RKO (cell line): ENCODE results near the gene PRKCA.
"Not testable (repeated sequence)": the region's sequence is repeated elsewhere in the genome, so short reads cannot be mapped to it uniquely, and the experiment has no call there.

ENCODE experiments used
- DNase-seq: peaks from one replicate; pipeline ENCODE4 v3.0.0-alpha.2; 2016; ENCODE audit warnings: low spot score

Gene PRKCA

GRCh38 chr17:66351701-66352100 is 49.3 kb downstream of the PRKCA start:
- no peak for DNase-seq

GRCh38 chr17:66353937-66354401 is 51.6 kb downstream of the PRKCA start:
- DNase-seq = no peak

DNA sequence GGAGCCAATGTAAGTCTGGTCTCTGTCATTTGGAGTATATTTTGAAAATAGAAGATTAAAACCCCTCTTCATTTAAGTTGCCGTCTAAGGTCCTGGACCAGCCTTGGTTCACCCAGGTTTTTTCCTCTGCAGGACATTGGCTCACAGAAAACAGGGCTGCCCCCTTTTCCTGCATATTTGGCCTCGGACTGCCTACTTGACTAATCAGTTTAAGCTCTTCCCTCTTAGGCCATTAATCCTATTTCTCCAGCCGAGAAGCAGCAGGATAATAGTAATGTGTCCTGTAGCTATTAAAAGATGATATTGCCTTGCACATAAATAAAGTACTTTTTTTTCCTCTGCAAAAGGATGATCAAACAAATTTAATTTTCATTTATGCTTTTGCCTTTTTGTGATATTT is 52.1 kb downstream of the PRKCA start:
- DNase-seq = no peak

DNA sequence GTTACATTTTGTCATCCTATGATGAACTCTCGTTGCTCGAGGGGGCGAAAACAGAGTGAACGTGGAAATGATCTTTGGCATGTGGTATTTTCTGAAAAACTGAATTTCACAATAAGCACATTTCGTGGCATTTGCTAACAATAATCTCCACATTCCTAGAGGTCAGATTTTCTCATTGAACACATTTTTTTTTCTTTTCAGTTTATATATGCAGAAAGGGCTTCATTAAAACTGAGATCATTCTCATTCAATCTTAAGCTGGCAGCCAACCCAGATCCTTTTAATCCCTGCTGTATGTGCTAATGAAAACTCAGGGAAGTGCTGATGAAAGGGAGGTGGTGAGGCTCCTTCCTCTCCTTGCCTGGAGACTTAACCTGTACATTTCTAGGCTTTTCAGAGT is 52.6 kb downstream of the PRKCA start:
- no peak for DNase-seq

- no peak for DNase-seq
Measured at GRCh38 chr17:66355510-66355909, 53.1 kb downstream of the PRKCA start.

DNA sequence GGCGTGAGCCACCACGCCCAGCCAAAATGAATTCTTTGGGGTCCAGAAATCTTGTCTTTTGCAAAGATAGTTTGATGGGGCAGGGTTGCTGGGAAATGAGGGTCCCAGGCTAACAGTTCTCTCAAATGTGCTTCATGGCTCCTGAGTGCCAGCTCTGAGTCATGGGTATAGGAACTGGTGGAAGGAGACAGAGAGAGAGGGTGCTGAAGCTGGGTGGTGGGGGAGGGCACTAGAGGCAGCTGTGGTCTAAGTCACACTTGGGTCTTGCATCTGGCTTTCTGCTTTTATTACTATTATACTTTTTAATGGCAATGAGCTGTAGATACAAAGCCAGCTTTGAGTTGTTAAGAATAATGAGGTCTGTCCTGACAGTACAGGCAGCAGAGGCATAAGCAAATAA is 54.6 kb downstream of the PRKCA start:
- no peak for DNase-seq

DNA sequence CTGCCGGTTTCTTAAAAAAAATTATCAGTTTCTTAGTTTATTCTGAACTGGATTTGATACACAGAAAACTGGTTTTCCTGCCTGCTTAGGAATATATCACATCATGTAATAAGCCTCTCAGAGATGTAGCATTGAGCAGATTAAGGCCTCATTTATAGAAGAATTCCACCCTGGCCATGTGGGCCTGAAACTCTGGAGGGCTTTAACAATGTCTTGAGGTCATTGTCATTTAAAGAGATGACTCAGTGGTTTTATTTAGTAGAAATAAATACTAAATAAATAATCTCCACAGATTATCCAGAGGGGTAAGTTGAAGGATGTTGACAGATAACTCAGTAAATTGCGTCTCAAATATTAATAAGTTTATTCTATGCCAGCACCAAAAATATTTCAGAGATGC is 56.9 kb downstream of the PRKCA start:
- DNase-seq = no peak

DNA sequence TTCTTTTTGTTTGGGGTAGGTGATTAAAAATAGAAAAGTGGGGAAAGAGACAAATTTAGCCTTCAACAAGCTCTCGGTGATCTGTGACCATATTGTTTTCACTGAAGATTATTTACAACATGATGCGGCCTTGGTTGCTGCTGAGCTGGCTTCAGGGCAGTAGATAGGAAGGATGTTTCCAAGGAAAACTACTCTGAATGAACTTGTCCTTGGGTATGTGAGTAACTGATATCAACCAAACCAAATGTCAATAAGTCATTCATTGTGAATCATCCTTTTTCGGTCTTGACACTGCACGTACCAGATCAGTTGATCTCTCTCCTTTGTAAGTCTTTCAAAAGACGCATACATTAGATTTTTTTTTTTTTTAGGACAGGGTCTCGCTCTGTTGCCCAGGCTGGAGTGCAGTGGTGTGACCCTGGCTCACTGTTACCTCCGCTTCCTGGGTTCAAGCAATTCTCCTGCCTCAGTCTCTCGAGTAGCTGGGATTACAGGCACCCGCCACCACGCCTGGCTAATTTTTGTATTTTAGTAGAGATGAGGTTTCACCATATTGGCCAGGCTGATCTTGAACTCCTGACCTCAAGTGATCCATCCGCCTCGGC is 58.6 kb downstream of the PRKCA start:
- DNase-seq = not testable (repeated sequence)

DNA sequence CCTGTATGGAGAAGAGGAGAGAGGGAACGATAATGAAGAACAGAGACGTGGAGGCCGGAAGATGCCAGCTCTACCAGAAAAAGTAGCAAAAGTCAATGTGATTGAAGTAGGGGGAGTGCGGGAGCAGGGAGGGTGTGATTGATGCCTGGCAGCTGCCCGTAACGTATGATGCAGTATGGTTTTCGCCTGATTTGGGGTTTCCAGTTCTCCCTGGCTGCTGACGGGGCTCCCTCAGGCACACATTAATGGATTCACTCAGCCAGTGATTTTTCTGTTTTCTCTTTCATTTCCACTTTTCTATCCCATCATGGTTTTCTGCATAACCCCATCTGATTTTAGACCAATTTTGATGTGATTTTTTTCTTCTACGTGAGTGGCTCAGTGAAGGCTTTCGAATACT is 62.1 kb downstream of the PRKCA start:
- no peak for DNase-seq

DNA sequence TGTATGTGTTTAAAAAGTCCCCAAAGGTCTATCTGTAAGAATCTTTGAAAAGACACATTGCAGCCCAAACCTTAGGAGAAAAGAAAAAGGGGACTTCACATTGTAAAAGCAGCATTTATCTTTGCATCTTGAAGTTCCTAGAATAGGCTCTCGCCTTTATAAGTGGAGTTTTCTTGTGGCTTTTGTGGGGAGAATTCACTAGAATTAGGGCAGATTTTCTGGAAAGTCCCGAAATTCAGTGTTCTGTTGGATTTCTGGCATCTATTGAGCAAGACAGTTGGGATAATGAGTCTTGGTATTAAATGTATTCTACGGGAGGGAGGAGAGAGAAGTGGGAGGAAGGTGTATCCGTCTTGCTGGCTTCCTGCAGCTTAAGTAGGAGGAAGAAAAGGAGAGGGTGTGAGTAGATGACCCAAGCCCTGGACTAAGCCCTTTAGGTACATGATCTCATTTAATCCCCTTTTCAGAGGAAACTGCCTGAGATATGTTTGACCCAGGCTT is 62.6 kb downstream of the PRKCA start:
- DNase-seq = no peak

GRCh38 chr17:66365903-66366302 is 63.5 kb downstream of the PRKCA start:
- DNase-seq = no peak

DNA sequence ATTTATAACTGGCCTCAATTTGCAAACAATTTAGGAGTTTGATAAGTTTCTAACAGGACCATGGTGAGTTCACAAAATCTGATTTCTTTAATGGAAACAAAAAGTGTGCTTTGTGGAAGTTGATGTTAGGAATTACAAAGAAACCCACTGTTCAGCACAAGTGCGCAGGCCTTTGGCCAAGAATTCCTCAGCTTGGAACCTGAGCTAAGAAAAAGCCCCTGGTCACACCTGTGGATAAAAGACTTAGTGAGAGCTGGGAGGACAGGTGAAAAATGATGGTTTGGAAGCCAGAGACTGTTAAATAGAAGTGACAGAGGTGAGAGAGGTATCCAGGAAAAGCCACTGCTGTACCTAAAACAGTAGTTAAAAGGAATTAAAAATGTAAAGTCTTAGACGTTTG is 64.7 kb downstream of the PRKCA start:
- no peak for DNase-seq

- DNase-seq = no peak
Measured at GRCh38 chr17:66369830-66370229, 67.4 kb downstream of the PRKCA start.

- DNase-seq = no peak
Measured at GRCh38 chr17:66371561-66371960, 69.1 kb downstream of the PRKCA start.

GRCh38 chr17:66372182-66372581 is 69.8 kb downstream of the PRKCA start:
- DNase-seq = no peak

- no peak for DNase-seq
Measured at GRCh38 chr17:66373079-66373478, 70.7 kb downstream of the PRKCA start.

DNA sequence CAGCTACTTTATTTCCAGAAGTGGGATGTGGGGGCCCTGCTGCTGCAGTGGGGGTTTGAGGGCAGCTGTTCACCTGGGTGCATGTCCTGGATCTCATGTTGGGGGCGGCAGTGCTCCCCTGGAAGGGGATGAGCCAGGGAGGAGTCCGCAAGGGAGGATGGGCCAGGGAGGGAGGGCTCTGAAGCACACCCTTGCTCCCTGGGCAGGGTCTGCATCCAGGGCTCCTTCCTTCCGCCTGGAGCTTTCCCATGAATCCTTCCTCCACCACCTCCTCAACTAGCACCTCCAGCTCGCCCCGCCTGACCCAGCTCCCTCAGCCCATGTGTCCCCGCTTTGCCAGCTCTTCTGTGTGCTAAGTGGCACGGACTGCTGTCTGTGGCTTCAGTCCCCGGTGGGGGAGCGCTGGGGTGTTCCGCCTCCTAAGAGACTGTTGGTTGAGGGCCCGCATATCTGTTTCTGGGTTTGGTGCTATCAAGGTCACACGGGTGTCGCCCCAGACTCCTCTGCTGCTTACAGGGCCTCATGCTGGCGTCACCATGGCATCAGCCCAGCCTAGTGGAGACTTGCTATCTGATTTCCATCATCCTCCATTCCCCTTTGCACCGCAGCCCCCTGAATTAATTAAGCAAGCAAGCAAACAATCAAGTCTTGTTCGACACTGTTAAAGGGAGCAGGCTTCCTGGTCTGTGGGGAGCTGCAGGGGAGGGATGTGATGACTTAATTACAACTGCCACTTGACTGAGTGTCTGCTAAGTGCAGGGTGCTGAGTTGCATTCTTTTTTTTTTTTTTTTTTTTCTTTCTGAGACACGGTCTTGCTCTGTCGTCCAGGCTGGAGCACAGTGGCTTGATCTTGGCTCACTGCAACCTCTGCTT is 71.8 kb downstream of the PRKCA start:
- no peak for DNase-seq

GRCh38 chr17:66375121-66375520 is 72.7 kb downstream of the PRKCA start:
- no peak for DNase-seq

- DNase-seq = no peak
Measured at GRCh38 chr17:66378296-66378695, 75.9 kb downstream of the PRKCA start.

DNA sequence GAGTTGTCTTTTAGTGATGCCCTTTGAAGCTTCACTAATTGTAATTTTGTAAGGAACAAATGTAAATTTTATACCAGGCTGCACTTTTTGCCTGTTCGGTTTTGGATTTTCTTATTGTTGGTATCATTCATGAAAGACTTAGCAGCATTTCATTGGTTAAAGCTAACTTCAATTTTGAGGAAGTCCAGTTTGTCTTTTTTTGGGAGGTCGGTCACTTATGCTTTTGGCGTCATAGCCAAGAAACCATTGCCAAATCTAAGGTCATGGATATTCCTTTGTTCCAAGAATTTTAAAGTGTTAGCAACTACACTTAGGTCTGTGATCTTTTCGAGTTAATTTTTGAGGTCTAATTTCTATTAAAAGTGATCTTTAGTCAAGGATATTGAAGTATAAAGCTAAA is 77.1 kb downstream of the PRKCA start:
- DNase-seq = no peak

DNA sequence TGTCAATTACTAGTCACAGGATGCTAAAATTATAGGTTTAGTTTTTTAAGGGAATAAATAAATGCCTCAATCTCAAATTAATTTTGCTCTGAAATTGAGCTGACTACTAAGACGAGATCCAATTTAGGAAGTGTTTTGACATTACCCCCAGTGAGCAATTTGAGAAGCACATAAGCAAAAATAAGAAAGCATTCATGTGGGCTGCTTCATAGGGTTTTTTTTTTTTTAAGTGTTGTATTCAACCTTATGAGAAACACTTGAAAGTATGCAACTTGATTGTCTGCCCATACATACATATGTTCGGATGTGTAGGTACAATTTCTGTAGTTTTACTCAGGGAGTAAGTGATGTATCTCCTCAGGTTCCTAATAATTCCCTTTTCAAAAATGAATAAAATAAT is 77.6 kb downstream of the PRKCA start:
- no peak for DNase-seq

- no peak for DNase-seq
Measured at GRCh38 chr17:66381701-66382362, 79.4 kb downstream of the PRKCA start.

DNA sequence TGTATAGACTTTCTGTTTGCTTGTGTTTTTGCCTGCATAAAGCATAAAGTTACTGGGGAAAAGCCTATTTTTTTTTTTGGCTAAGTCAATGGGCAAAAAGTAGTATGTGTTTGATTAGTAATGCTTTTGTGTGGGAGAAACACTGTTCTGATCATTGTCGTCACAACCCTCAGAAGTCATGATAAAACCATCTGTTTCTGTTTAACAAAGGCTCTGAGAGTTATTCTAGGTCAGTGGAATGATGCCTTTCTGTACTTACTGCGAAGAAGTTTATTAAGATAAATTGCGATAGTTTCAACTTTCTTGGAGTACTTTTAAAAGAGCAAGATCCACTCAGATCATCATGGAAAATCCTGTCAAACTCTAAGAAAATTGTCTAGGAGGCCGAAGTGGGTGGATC is 80.9 kb downstream of the PRKCA start:
- DNase-seq = no peak
